ENCODE data around the gene HID1. TPM values are rescaled to one million over a fixed set of nuclear protein-coding genes. Genes with fewer than 3 reads are reported as not detected.
"Not testable (repeated sequence)": the region's sequence is repeated elsewhere in the genome, so short reads cannot be mapped to it uniquely, and the experiment has no call there.

The HID1 gene
- polyA plus RNA-seq, 12 donors = 4.1 to 16.4 (median 7.0) TPM; not detected in 1

GRCh38 chr17:74924250-74924948 is 48.2 kb downstream of the HID1 start, which contains the start of gene OTOP2:
Gene OTOP2, plus strand, starts transcription at chr17:74924273. Its CDS starts 360 bp downstream, at chr17:74924633.
- DNase-seq = no peak

- peak; percentile 50 for DNase-seq
Measured at GRCh38 chr17:74923538-74924249, 48.9 kb downstream of the HID1 start.

- DNase-seq = no peak
Measured at GRCh38 chr17:74922694-74923537, 49.6 kb downstream of the HID1 start, which contains the start of gene USH1G. Gene USH1G, minus strand, starts transcription at chr17:74923255. Its CDS starts 182 bp downstream, at chr17:74923073.

GRCh38 chr17:74922172-74922571 is 50.4 kb downstream of the HID1 start:
- no peak for DNase-seq

DNA sequence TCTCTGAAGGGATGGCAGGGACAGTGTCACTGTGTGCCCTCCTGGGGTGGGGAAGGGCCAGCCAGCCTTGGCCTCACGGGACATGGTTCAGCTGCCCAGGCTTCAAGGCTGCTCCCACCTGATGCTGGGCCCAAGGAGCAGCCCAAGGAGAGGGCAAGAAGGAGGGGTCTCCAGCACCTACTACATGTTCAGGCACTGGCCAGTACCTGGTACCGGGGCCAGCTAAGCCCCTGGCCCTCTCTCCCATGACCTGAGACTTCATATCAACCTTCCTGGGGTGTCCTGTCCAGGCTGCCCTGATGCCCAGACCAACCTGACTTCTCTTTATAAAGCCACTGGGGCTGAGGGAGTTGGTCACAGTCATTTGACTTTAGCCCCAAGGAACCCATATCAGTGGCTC is 50.8 kb downstream of the HID1 start:
- DNase-seq = no peak

- DNase-seq = no peak
Measured at GRCh38 chr17:74921026-74921681, 51.4 kb downstream of the HID1 start.

GRCh38 chr17:74920642-74921025 is 51.9 kb downstream of the HID1 start:
- DNase-seq = no peak

DNA sequence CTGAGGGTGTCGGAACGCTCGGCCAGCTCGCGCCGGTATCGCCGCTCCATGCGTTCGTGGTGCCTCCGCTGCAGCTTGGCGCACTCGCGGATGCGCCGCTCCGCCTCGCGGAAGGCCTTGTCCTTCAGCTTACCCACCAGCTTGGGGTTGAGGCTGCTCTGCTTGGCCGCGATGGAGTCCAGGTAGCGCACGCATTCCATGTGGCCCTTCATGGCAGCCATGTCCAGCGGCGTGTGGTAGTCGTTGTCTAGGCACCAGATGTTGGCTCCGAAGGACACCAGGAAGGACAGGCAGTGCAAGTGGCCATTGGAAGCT is 52.3 kb downstream of the HID1 start:
- DNase-seq = no peak

DNA sequence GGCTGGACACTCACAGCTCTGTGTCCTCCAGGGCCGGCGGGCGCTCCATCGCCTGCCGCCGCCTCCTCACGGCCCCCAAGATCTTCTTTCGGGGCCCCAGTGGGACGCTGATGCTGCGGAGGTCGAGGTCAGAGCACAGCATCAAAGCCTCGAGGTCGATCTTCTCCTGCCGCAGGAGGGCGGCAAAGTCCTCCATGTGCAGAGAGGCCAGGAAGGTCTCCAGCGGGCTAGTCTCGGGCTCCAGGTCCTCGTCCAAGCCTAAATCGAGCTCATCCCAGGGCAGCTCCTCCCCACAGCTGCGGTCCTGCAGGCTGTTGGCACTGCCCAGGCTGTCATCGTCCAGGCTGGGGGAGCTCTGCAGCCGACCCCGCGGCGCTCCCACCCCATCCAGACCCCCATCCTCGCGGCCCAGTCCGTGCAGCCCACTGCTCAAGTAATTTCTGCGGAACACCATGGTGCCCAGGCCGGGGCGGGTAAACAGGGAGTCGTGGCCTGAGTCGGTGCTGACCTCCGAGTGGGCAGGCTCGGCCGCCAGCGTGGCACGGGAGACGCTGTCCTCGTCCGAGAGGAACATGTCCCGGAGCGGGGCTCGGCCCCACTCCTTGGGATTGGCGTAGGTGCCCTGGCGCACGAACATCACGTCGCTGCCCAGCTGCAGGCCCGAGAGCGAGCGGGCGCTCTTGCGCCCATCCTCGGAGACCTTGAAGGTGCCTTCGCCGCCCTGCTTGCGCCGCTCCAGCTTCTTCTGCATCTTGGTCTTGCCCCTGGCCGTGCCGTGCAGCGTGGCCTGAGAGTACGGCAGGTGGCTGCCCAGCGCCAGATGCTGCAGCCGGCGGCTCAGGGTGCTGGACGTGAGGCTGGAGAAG is 52.9 kb downstream of the HID1 start:
- no peak for DNase-seq

GRCh38 chr17:74918906-74919305 is 53.7 kb downstream of the HID1 start:
- DNase-seq = no peak

DNA sequence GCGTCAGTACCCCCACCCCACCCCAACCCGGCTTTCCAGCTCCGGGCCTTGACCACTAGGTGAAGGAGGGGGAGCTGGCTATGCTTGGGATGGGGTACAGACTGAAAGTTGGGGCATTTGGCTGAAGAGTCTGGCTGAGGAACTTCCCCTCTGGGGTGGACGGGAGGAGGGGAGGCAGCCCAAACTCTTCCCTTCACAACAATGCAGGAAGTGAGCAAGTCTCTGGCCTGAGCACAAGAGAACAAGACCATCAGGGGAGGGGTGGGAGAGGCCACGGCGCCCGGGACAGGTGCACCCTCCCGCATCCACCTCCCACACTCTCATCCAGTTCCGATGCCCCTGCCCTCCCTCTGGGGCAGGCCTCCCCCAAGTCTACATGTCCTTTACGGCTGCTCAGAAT is 55.1 kb downstream of the HID1 start:
- DNase-seq = no peak

GRCh38 chr17:74916851-74917199 is 55.7 kb downstream of the HID1 start:
- DNase-seq = no peak

- no peak for DNase-seq
Measured at GRCh38 chr17:74916136-74916850, 56.3 kb downstream of the HID1 start.

GRCh38 chr17:74911423-74911822 is 61.1 kb downstream of the HID1 start:
- not testable (repeated sequence) for DNase-seq

- not testable (repeated sequence) for DNase-seq
Measured at GRCh38 chr17:74909097-74909496, 63.5 kb downstream of the HID1 start.

DNA sequence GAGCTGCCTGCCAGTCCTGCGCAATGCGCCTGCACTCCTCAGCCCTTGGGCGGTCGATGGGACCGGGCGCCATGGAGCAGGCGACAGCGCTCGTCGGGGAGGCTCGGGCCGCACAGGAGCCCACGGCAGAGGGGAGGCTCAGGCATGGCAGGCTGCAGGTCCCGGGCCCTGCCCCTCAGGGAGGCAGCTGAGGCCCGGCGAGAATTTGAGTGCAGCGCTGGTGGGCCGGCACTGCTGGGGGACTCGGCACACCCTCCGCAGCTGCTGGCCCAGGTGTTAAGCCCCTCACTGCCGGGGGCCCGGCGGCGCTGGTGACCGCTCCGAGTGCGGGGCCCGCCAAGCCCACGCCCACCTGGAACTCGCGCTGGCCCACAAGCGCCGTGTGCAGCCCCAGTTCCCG is 65.5 kb downstream of the HID1 start:
- DNase-seq = no peak

DNA sequence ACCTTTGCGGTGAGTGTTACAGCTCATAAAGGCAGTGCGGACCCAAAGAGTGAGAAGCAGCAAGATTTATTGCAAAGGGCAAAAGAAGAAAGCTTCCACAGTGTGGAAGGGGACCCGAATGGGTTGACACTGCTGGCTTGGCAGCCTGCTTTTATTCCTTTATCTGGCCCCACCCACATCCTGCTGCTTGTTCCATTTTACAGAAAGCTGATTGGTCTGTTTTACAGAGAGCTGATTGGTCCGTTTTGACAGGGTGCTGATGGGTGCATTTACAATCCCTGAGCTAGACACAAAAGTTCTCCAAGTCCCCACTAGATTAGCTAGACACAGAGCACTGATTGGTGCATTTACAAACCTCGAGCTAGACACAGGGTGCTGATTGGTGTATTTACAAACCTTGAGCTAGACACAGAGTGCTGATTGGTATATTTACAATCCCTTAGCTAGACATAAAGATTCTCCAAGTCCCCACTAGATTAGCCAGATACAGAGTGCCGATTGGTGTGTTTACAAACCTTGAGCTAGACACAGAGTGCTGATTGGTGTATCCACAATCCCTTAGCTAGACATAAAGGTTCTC is 66.3 kb downstream of the HID1 start:
- not testable (repeated sequence) for DNase-seq

DNA sequence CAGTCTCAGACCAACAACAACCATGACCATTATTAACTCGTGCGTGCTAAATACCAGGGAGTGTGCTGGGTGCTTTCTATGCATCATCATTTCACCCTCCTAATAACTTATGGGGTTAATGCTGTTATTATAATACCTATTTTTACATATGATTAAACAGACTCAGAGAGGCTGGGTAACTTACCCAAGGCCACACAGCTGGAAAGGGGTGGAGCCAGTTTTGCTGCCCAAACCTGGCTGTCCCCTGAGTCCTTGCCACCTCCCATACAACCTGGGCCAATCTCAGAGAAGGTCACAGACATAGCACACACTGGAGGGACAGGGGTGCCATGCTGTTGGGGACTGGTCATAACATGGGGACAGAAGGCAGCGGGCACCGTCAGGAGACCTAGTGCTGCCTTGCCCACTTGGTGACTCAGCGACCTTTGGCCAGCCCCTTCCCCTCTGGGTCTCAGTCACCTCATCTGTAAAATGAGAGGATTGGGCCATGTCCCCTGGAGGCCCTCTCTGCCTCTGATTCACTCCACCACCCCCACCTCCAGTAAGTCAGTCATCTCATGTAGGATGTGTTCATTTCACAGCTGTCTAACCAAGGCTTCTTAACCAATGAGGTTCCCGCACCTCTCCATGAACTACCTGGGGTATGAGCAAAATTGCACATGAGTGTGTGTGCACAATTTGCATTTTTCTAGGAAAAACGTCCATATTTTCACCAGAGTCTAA is 67.7 kb downstream of the HID1 start:
- DNase-seq = no peak

- no peak for DNase-seq
Measured at GRCh38 chr17:74903671-74904070, 68.9 kb downstream of the HID1 start.

Data from muscle of arm (tissue), 12 donors.